ENCODE data around the gene MARS2. TPM values are rescaled to one million over a fixed set of nuclear protein-coding genes. Genes with fewer than 3 reads are reported as not detected.

Gene MARS2
- 10 to 100 TPM in 2 of 4 donors, 1 to 10 TPM in 2; 4.4 to 14.4 (median 7.9) TPM for total RNA-seq

- peak; percentile 95 for DNase-seq
- intact Hi-C loops (cut with DNase I; ENCODE audit: low total_unique reads): no loop called here
- no peak for TF ChIP-seq EP300 (IDR thresholded peaks at IDR 0.05; ENCODE audit: low read depth)
- peak; percentile 91 to 94 (median 91) for TF ChIP-seq POLR2AphosphoS5 (IDR thresholded peaks at IDR 0.05)
- peak; percentile 71 for TF ChIP-seq POLR2A (IDR thresholded peaks at IDR 0.05)
- TF ChIP-seq CTCF (IDR thresholded peaks at IDR 0.05): no peak
- no peaks in the 10 kb centered on the region for H3K9me3 ChIP-seq
- H3K27ac ChIP-seq: peak within 1 kb of the TSS; percentile 79 to 89 (median 84)
- no peaks in the 10 kb centered on the region for H3K36me3 ChIP-seq
- peaks cover 26 to 37% (median 27%) of the 10 kb centered on the region in 4 donors for H3K4me1 ChIP-seq
- peak within 1 kb of the TSS; percentile 69 to 91 (median 74) for H3K4me3 ChIP-seq
- no peaks in the 10 kb centered on the region for H3K27me3 ChIP-seq
- in situ Hi-C loops (cut with MboI; ENCODE audit: low pct_ligation_motif_present in 1 of 4, low pct_unique_long_range_greater_than_20kb in 1 of 4, low sequenced_read_pairs in 3 of 4): no loop called here
- 0% methylated on average over 1 to 54 of the region's 86 CpGs for WGBS, 2 donors (ENCODE audit: low coverage in 1 of 2)
Measured at GRCh38 chr2:197705121-197705911, at the start of gene MARS2. Gene MARS2, plus strand, starts transcription at chr2:197705369. Its CDS starts 37 bp downstream, at chr2:197705406.

DNA sequence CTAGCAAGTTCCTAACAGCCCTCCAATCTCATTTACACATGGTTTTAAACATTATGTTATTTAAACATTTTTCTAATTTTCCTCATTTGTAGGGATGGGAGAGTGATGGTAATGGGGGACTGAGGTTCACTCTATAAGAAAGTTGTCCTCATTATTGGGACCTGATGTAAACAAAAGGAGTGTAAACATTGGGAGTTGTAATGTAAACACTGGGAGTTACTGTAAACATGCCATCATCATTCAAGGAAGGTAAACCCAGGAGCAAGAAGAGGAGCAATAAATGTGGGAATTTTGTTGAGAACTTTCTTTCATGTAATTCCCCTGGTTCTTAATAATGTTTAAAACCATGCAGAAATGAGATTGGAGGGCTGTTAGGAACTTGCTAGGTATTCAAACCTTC lies 47.6 kb upstream of the MARS2 start:
- in situ Hi-C loops (cut with MboI; ENCODE audit: low pct_ligation_motif_present in 1 of 4, low pct_unique_long_range_greater_than_20kb in 1 of 4, low sequenced_read_pairs in 3 of 4) (no loop called here), intact Hi-C loops (cut with DNase I; ENCODE audit: low total_unique reads) (no loop called here)
- Histone ChIP-seq H3K9me3 (peaks cover 0 to 3% of the 10 kb centered on the region in 2 donors), H3K27me3 (no peaks in the 10 kb centered on the region), H3K4me1 (no peaks in the 10 kb centered on the region), H3K36me3 (no peaks in the 10 kb centered on the region), H3K4me3 (no peak overlapping the region), H3K27ac (no peak overlapping the region)
- TF ChIP-seq EP300 (IDR thresholded peaks at IDR 0.05; ENCODE audit: low read depth) (no peak), POLR2AphosphoS5 (IDR thresholded peaks at IDR 0.05) (no peak), POLR2A (IDR thresholded peaks at IDR 0.05) (no peak), CTCF (IDR thresholded peaks at IDR 0.05) (no peak)
- no peak for DNase-seq

GRCh38 chr2:197661626-197662025 lies 43.5 kb upstream of the MARS2 start:
- no peak for DNase-seq
- Histone ChIP-seq H3K9me3 (peaks cover 6 to 12% of the 10 kb centered on the region in 2 donors), H3K27me3 (no peaks in the 10 kb centered on the region), H3K4me3 (no peak overlapping the region), H3K36me3 (no peaks in the 10 kb centered on the region), H3K4me1 (no peaks in the 10 kb centered on the region), H3K27ac (no peak overlapping the region)
- TF ChIP-seq EP300 (IDR thresholded peaks at IDR 0.05; ENCODE audit: low read depth) (no peak), POLR2A (IDR thresholded peaks at IDR 0.05) (no peak)
- intact Hi-C loops (cut with DNase I; ENCODE audit: low total_unique reads) (no loop called here), in situ Hi-C loops (cut with MboI; ENCODE audit: low pct_ligation_motif_present in 1 of 4, low pct_unique_long_range_greater_than_20kb in 1 of 4, low sequenced_read_pairs in 3 of 4) (no loop called here)
- WGBS, 2 donors (ENCODE audit: low coverage in 1 of 2): 79 to 80% methylated on average over 3 of the region's 3 CpGs

- no peaks in the 10 kb centered on the region for H3K4me1 ChIP-seq
- in situ Hi-C loops (cut with MboI; ENCODE audit: low pct_ligation_motif_present in 1 of 4, low pct_unique_long_range_greater_than_20kb in 1 of 4, low sequenced_read_pairs in 3 of 4): no loop called here
- TF ChIP-seq EP300 (IDR thresholded peaks at IDR 0.05; ENCODE audit: low read depth): no peak
- TF ChIP-seq CTCF (IDR thresholded peaks at IDR 0.05): no peak
- no peak for TF ChIP-seq POLR2AphosphoS5 (IDR thresholded peaks at IDR 0.05)
- TF ChIP-seq POLR2A (IDR thresholded peaks at IDR 0.05): no peak
- no peak for DNase-seq
- no peaks in the 10 kb centered on the region for H3K36me3 ChIP-seq
- intact Hi-C loops (cut with DNase I; ENCODE audit: low total_unique reads): no loop called here
- no peaks in the 10 kb centered on the region for H3K27me3 ChIP-seq
- H3K9me3 ChIP-seq: peaks cover 12 to 13% of the 10 kb centered on the region in 2 donors
- no peak overlapping the region for H3K27ac ChIP-seq
- H3K4me3 ChIP-seq: no peak overlapping the region
Measured at GRCh38 chr2:197666277-197666676, 38.9 kb upstream of the MARS2 start.
